Measurements from ENCODE around the gene TULP1.
A peak's percentile ranks its signal among the peaks of the same experiment; 100 is the strongest.

Gene TULP1

DNA sequence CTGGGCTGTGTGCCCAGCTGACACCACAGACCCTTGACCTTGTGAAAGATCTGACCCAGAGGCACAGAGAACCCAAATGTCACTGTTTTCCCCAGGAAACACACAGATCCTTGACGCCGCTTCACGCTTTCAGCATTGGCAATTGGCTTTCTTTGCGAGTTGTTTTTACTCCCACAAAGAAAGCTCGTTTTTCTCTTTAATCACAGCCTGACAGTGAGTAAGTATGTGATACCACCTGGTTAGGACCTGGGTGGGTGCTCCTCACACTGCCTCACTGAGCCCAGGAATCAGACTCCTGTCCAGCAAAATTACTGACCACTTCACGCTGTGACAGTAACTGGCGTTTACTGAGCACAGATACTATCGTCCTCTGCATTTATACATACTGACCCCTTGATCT, 31.5 kb downstream of the TULP1 start:
- DNase-seq = no peak

DNA sequence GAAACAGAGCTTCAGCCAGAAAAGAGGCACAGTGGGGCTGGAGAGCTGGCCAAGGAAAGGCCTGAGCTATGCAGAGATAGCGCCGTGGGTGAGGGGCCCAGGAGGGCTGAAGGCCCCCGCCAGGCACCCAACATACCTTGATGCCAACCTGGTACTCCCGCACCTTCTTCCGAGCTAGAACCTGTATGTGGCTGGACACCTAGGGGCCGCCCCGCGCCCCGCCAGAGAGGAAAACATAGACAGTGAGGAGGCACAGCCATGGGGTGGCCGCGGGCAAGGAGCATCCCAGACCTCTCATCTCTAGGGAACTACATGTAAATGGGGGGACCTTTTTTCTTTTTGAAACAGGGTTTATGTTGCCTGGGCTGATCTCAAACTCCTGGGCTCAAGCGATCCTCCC, 32.5 kb downstream of the TULP1 start:
- no peak for DNase-seq

DNA sequence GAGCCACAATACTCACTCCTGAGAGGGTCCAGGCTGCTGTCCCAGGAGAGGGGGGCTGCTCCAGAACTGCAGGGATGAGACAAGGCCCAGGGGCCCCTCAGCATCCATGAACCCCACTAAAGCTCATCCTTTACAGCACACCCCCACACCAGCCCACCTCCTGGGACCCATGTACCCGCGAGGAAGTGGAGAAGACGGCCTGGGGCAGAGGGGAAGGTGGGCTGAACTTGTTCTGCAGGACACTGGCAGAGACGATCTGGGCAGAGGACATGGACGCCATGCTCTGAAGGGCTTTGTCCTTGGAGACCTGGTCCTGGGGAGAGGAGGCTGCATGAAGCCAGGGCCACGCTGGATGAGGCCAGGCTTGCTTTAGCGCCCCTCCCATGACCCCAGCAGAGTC, 34.4 kb downstream of the TULP1 start:
- no peak for DNase-seq

DNA sequence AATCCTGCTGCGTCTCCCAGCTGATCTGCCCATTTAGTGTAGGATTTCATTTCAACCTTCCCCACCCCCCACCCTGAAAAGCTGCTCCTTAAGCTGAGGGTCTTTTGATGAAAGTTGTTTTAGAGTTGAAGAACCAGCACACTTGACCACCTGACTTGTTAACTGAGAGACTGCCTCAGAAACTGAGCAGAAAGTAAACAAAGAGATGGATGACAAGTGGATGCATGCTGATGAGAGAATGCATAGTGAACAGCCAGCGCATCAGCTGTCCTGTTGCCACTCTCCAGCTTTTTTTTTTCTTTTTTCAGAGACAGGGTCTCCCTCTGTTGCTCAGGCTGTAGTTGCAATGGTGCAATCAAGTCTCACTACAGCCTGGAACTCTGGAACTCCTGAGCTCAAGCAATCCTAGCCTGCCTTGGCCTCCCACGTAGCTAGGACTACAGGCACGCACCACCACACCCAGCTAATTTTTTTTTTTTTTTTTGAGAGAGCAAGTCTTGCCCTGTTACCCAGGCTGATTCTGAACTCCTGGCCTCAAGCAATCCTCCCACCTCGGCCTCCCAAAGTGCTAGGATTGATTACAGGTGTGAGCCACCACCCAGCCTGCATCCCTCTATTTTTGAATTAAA, 35.0 kb downstream of the TULP1 start:
- no peak for DNase-seq

DNA sequence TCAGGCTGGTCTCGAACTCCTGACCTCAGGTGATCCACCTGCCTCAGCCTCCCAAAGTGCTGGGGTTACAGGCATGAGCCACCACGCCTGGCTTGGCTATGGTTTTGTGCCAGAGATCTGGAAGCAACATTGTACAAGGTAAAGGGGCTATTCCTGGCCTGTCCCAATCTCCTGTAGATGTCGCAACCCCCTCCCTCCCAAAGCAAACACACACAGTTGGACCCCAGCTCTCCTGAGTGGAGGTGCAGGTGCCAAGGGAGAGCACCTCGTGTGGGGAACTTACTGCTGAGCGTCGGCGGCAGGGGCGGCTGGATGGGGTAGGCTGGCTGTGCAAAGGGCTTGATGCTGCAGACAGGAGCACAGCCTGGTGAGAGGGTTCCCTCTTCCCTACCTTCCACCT, 35.7 kb downstream of the TULP1 start:
- no peak for DNase-seq

DNA sequence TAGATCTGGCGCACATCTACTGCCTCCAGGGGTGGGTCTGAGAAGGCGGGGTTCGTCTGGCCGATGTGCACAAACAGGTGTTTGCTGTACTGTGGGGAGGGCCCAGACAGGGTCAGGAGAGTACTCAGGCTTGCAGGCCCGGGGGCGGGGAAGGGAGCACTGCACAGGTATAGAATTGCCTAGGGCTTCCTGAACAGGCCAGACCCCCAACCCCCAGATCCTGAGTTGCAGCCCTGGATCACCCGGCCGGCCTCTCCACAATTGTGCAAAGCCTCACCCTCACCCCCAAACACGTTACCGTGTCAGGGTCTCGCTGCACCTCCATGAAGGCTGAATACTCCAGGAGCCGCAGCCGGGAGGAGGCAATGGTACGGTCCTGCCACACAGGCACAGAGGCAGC, 36.7 kb downstream of the TULP1 start:
- DNase-seq = no peak

DNA sequence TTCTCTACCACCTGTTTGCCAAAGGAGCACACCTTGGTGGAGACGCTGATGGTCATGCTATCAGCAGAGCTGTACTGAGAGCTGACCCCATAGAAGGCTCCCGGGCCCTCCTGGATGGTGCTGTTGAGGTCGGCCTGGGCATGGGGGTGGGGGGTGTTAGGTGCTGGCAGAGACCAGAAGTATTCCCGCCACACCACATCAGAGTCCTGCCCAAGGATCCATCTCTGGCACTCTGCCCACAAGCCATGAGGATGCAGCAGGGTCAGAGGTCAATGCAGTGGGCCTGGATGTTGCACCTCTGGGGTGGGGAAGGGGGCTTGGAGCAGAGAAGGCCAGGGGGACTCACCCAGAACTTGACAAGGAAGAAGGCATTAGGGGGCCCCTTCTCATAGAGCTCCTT, 37.1 kb downstream of the TULP1 start:
- DNase-seq = no peak

DNA sequence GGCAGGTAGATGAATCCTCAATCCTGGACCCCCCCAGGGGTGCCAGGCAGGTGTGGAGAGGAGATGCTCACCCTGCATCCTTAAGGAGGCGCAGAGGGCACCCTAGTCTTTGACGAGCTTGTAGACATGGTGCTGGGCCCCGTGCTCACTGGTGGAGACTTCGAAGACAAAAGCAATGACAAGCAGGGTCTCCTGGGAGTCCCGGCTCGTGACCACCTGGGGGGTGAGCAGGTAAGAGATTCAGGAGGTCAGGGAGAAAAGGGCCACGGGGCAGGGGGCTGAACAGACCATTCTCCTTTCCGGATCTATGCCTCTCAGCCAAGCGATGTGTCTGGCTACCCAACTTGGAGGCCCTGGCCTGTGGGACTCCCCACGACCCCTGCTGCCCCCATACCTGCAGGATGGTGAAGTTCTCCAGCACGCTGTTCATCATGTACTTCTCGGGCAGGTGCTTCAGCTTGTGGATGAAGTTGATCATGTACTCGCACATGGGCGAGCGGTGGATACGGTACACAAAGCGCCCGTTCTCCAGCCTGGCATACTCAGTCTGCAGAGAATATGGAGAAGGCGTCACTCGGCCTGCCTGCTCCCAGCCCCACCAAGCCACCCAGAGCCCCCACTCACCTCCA, 37.6 kb downstream of the TULP1 start:
- DNase-seq = no peak

DNA sequence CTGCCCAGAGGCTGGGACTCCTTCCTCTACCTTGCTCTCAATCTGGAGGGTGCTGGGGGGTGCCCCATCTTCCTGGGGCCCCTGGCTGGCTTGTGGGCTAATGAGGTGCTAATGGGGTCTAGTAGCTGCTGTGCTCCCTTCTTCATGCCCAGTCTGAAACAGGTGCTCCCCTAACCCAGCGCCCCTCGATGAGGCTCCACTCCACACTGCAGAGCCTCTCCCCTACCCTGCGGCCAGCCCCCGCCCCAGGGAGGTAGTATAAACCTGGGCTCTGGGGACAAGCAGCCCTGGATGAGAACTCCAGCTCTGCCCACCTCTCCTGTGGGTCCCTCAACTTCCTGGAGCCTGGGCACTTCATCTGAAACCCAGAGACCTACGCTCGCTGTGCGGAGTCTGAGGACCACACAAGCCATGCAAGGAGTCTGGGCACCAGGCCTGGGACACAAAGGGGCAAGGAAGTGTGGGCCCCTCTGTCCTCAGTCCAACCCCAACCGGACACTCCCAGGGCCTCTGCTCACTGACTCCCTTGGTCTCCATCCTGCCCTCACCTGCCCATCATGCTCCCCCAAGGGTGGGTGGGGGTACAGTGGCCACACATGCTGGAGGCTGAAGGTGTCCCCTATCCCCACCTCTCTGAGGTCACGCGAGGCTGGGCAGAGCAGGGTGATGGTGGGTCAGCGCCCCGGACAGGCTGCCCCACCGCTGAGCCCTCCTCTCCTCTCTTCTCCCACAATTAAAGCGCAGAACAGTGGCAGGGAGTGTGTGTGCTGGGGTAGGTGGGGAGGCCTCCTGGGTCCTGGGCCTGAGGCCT, 38.4 kb downstream of the TULP1 start:
- DNase-seq = no peak

DNA sequence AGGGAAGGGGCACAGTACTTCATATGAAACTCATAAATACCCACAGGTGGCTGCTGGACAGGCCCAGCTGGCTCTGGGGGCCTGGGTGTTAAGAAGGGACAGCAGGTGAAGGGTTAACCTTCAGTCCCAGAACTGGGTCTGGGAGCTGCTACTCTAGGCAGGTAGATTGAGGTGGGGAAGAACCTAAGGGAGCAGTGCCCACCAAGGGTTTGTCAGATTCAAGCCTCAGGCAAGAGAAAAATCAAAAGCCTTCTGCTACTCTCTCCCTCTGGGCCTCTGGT, 38.9 kb downstream of the TULP1 start:
- DNase-seq = no peak

DNA sequence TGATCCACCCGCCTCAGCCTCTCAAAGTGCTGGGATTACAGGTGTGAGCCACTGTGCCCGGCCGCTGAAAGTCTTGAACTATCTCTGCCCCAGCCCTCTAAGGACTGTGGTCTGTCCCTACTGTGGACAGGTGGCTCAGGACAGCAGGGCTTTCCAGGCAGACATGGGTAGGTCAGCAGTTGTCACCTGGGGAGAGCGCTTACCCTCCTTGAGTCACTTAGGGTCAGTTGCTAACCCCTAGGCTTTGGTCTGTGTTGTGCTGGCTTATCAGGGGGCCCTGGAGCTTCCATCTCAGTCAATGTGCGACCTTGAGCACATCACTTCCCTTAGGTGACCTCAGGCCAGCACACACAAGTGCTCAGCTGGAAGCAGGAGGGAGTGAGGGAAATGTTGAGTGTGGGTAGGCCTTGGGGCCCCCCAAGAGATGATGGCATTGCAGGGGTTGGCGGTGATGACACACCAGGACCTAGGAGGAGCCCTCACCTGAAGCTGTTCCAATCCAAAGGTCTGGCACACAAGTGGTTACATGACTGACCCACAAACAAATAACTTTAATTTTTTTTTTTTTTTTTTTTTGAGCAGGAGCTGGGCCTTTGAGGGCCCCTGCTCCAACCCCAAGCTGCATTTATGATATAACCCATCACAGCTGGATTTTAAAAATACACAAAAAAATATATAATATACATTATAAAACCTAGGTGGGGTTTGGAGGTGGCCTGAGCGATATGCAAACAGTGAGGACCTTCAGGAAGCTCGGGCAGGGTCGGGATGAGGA, 39.4 kb downstream of the TULP1 start:
- DNase-seq = no peak

DNA sequence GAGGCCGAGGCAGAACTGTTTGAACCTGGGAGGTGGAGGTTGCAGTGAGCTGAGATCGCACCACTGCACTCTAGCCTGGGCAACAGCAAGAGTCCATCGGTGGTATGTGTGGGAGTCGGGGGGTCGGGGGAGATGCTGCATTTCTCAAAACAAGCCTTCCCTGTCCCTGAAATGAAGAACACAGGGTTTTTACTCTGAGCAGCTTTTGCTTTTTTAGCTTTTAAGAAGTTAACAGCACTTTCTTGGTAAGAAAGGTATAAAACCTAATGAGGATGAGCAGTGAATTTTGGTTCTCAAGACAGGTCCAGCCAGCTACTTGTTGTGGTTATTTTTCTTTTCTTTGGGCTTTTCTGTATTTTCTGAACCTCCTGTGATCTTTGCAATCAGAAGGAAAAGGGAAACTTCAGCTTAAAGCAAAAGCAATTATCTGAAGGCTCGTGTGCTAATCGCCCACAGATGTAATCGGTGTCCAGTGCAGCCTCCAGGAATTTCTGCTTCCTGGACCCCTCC, 40.8 kb downstream of the TULP1 start:
- no peak for DNase-seq

DNA sequence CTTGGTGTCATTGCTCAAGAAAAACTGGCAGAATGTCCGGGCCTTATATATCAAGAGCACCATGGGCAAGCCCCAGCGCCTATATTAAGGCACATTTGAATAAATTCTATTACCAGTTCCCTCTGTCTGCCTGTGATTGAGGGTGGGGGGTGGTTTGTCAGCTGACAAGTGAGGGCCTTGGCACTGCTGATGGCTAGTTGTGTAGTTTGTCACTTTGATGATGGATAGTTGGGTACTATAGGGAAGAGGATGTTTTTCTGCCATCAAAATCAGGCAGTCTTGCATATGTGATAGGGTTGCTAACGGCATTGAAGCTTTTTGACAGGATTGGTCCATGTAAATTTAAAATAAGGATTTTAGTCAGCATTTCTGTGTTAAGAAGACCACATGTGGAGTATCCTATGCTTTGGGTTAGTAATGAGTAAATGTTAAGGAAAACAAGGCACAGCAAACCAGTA, 42.0 kb downstream of the TULP1 start:
- DNase-seq = no peak

DNA sequence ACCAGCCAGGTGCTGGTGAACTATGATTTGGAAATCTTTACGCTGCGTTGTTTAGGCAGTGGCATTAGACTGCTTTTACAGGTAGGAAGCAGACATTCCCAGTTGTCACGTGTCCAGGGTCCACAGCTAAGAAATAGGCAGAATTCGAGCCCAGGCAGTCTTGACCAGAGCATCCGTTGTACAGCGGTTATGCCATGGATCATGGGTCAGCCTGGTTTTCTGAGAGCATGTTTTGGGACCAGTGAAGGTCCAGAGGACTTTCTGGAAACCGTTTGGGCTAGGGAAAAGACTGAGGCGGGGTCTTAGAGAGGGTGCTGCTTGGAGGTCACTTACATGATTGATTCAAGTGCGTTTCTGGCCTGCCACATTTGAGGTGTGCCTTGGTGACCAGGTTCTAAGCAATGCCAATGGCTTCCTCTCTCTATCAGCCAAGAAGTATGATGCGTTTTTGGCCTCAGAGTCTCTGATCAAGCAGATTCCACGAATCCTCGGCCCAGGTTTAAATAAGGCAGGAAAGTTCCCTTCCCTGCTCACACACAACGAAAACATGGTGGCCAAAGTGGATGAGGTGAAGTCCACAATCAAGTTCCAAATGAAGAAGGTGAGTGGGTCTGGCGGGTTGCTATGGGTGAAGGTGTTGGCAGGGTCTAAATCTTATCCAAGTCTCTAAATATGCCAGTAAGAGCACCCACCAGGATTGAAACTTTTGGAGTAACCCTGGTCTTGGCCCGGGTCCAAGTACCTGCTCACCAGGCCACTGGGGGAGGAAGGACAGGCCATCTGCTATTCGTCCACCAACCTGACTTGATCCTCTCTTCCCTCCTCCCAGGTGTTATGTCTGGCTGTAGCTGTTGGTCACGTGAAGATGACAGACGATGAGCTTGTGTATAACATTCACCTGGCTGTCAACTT, 42.7 kb downstream of the TULP1 start:
- no peak for DNase-seq

DNA sequence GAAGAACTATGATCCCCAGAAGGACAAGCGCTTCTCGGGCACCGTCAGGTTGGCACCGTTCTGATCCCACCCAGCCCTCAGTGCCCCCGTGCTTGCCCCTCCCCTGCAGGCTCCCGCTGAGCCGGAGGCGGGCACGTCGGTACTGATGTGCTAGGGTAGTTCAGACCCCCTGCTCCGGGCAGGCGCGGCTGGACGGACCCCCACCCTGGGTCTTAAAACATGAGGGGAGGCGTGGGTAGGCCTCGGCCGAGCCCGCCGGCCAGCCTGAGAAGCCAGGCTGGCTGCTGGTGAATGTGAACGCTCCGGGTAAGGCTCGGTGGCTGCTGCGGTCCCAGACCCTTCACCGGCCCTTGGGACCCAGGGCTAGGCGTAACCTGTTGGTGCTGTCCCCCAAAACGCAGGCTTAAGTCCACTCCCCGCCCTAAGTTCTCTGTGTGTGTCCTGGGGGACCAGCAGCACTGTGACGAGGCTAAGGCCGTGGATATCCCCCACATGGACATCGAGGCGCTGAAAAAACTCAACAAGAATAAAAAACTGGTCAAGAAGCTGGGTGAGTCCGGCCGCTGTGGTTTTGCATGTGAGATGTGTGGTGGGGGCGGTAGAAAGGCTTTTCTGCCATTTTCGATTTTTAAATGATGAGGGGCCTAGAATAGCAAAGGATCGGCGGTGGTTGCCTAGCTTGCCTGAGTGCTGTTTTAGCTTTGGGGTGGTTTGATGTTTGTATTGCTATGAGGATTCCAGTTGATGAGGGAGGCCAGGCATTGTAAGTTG, 43.5 kb downstream of the TULP1 start:
- no peak for DNase-seq

DNA sequence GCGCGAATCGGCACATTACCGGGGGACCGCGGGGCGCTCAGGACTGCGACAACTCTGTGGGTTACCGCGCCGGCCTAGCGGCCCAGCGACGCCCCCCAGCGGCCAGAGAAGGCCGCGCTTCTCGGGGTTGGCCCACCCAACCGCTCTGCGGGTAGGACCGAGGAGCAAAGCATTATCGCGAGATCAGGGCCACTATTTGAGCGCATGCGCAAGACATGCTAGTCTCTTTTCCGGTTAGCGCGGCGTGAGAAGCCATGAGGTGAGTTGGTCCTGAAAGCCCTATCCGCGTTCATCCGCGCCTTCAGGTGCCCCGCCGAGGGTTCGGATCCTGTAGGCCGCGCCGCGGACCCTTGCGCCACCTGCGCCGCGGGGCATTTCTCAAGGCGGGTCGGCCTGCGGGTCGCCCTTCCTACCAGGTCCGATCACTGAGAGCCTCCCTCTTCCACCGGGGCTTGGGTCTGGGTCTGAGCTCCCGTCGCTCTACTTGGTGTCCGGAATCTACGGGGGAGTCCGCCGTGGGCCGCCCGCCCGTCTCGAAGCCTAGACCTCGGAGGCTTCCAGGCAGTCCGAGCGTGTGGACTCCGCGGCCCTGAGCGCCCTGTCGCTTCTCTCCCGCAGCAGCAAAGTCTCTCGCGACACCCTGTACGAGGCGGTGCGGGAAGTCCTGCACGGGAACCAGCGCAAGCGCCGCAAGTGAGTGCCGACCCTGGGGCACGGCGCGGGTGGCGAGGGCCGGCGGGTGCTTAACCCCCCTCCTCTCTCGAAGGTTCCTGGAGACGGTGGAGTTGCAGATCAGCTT, 44.3 kb downstream of the TULP1 start, which contains the start of gene RPL10A:
Gene RPL10A, plus strand, starts transcription at position 221 of the 799 bp plus-strand sequence. Its CDS starts 34 bp downstream, at position 255.
- peak; percentile 96 for DNase-seq

DNA sequence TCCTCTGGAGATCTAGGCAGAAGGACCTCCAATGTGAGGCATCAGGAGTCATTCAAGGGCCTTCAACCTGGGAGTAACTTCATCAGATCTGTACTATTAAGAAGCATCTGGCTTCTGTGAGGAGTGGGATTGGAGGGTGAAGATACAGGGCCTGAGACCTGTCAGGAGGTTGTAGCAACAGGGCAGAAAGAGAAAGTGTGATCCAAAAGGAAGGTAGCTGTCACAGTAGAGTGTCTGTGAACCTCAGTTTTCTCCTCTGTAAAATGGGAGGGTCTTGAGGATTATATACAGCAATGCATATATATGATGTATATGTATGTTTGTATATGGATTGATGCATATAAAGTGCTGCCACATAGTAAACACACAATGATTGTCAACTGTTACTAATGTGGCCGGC, 47.0 kb downstream of the TULP1 start:
- DNase-seq = no peak

DNA sequence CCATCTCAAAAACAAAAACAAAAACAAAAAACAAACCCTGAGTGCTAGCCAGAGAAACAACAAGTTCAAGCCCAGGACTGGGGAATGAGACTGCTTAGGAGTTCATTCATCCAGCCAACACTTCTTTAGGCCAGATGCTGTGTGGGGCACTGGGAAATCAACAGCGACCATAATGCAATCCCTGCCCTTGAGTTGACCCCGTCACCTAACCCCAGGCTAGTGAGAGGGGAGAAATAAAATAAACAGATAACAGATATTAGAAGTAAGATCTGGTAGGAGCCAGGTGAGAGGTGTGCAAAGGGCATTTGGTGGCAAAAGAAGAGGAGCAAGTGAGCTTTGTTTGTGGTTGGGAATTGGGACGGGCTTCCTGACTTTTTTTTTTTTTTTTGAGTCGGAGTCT, 49.4 kb downstream of the TULP1 start:
- no peak for DNase-seq

DNA sequence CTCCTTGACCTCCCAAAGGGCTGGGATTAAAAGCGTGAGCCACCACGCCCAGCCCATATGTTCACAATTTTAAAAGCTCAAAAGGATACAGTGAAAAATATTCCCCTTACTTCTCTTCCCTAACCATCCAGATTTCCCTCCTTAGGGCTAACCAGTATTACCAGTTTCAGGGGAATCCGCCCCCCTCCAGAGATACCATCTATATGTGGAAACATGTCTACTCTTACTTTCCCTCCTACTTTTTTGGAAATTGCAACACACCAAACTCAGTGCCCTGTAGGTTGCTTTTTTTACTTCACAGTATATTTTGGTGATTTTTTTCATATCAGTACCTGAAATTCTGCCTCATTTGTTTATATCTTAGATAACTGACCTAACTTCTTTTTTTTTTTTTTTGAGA, 51.4 kb downstream of the TULP1 start:
- no peak for DNase-seq

DNA sequence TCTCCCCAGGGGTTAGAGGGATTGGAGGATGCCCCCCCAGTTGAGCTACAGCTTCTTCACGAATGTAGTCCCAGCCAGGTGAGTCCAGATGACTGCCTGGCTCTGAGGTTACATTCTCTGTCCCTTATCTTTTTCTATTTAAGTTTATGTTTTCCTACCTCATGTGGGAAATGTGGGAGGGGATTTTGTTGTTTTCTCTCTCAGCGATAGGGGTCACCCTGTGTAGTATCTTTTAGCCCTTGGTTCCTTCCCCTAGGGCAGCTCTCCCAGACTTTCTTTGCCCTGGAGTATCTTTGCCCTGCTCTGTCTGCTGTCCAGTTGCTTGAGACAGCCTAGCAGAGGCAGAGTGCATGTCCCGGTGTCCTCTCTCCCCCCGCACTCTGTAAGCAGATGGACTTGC, 54.8 kb downstream of the TULP1 start:
- DNase-seq = no peak

All from CD4-positive, alpha-beta T cell treated with Interleukin-6 for 4 hours (primary cell).